Stimulated activated naive CD4-positive, alpha-beta T cell (primary cell): ENCODE results near the gene GRAMD1A.
"Not testable (repeated sequence)": the region's sequence is repeated elsewhere in the genome, so short reads cannot be mapped to it uniquely, and the experiment has no call there.

Experiments
- DNase-seq, 6 experiments: peaks; one replicate each; lab custom pipeline; 2025; lab: John Stamatoyannopoulos, UW

Gene GRAMD1A

GRCh38 chr19:35021016-35021415 is 20.9 kb downstream of the GRAMD1A start:
- DNase-seq: no peak

GRCh38 chr19:35021596-35021995 is 21.5 kb downstream of the GRAMD1A start:
- no peak for DNase-seq

- DNase-seq: no peak
Observed at GRCh38 chr19:35022460-35022859, 22.3 kb downstream of the GRAMD1A start.

DNA sequence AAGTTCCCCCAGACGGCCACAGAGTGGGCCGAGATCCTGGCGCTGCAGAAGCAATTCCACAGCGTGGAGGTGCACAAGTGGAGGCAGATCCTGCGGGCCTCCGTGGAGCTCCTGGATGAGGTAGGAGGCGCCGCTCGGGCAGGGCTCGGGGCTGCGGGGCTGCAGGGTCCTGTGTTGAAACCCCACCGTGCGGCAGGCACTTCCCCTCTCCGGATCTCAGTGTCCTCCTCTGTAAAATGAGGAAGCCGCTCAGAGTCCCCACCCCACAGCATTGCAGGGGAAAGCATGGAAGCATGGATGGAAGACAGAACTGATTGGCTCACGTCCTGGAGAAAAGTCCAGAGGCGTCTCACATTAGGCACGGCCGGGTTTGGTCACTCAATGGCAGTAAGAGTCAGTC is 23.3 kb downstream of the GRAMD1A start:
- no peak for DNase-seq

GRCh38 chr19:35024095-35024494 is 24.0 kb downstream of the GRAMD1A start:
- no peak for DNase-seq

GRCh38 chr19:35025969-35026368 is 25.8 kb downstream of the GRAMD1A start:
- DNase-seq: no peak

DNA sequence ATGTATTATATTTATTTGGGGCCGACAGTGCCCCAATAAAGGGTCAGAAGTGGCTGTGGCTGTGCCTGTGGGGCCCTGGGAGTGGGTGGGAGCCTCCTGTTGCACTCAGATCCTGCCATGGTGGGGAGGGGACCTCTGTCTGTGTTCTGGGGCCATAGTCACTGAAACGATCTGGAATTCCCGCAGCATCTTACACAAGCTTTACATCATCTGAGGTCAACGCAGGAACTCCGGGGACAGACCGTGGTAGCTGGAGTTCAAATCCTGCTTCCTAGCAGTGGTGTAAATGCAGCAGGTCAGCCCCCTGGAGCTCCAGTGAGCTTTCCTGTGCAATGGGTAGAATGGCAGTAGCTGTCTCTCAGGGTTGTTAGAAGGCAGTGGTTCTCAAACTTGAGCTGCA is 26.3 kb downstream of the GRAMD1A start:
- DNase-seq: no peak

DNA sequence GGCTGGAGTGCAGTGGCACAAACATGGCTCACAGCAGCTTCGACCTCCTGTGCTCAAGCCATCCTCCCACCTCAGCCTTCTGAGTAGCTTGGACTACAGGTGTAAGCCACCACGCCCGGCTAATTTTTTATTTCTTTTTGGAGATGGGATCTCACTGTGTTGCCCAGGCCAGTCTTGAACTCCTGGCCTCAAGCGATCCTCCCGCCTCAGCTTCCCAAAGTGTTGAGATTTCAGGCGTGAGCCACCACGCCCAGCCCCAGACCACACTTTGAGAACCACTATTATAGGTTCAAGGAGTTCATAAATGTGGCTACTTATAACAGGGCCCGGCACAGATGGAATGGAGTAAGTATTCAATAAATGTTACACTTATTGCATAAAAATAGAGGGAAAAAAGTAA is 26.9 kb downstream of the GRAMD1A start:
- no peak for DNase-seq

DNA sequence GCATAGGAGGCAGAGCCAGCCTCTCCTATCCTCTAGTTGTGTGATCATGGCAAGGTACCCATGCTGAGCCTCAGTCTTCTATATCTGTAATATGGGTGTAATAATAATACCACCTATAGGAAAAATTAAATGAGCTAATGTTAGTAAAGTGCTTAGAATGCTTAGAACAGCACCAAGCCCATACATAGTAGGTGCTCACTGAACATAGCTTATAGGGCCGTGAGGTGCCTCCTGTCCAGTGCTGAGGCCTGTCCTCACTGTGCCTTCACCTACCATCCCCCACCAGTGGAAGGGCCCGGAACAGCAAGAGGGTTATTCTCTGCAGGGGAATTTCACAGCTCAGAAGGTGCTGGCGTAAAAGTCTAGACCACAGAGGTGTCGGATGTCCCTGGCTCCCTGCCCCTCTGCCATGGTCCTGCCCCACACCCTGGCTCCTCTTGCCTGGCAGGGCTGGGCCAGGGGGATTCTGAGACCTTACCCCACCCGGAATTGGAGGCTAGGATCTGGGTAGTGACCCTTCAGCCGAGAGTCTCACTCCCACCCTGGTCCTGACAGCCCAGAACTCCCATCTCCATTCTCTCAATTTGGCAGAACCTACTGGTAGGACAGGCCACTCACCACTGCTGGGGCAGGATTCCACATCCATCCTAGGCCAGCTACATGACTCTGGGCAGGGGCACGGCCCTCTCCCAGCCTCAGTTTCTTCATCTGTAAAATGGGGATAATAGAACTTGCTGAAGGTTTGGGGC is 27.9 kb downstream of the GRAMD1A start:
- no peak for DNase-seq

DNA sequence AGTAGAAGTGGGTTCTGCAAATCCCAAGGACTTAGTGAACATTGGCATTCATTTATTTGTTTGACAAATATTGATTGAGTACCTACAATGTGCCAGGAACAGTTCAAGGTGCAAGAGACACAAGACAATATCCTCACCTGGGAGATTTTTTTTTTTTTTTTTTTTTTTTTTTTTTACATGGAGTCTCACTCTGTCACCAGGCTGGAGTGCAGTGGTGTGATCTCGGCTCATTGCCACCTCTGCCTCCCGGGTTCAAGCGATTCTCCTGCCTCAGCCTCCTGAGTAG is 28.4 kb downstream of the GRAMD1A start:
- DNase-seq: peak in 1 of 6 experiments; percentile 22

DNA sequence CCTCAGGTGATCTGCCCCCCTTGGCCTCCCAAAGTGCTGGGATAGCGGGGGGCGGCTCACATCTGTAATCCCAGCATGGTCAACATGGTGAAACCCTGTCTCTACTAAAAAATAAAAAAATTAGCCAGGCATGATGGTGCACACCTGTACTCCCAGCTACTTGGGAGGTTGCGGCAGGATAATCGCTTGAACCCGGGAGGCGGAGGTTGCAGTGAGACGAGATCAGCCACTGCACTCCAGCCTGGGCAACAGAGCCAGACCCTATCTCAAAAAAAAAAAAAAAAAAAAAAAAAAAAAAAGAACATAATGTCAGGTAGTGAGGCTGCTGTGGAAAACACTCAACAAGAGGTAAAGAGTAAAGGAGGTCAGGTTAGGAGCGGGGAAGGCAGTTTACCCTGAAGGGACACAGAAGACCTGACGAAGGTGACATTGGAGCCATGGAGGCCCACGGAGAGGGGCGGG is 29.2 kb downstream of the GRAMD1A start:
- DNase-seq: not testable (repeated sequence)

DNA sequence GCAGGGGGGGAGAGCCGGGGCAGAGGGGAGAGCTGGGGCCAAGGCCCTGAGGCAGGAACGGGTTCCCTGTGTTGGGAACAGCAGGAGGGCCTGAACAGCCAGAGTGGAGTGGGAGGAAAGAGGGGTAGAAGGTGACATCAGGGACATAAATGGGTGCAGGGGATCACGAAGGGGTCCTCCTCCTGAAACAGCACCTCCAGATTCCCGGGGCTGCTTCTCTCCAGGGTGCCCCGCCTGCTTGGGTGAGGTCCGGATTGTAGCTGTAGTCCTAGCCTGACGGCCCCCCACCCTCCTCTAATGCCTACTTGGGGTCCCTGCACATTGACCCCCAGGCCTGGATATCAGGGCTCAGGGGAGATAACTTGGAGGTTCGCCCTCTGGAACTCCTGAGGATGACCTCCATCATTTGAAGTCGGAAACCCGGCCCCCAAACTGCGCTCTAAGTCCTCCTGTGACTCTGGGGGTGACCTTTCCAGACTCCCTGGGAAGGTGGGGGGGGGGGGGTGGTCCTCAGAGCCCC is 29.7 kb downstream of the GRAMD1A start:
- peak in 1 of 6 experiments; percentile 22 for DNase-seq

- DNase-seq: peak in 4 of 6 experiments; percentile 18 to 37 (median 29)
Observed at GRCh38 chr19:35030257-35031071, 30.3 kb downstream of the GRAMD1A start, which contains the start of gene SCN1B. TSS of gene SCN1B (plus strand) at chr19:35030470. CDS start at chr19:35030821, 351 bp downstream.

DNA sequence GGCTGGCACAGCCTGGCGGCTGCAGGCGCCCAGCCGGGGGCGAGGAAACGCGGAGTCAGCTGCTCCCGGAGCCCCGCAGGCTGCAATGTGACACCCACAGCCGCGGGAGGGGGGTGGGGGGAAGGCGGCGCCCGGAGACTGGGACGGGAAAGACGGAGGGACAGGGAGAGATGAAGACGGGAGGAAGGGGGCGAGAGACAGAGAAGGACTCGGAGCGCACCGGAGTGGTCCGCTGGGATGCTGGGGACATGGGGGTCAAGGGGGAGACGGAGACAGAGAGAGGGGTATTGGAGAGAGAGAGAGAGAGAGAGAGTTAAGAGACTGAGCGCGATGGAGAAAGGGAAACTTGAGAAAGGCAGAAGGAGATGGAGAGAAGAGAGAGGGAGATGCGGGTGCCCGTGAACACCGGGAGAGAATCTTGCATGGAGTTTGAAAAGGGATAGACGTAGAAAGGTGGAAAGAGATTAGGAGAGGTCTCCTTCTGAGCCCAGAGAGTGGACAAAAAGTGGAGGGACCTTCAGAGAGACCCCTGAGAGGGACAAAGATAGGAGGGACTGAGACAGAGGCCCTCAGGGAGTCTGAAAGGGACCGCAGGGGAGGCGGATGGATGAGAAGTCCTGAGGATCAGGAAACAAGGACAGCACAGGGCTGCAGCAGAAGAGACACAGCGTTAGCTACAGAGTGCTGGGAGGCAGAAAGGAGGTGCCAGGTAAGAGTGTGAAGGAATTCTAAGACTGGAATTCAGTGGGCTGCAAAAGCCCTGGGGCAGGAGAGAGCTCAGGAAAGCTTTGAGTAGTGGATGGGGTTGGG is 31.2 kb downstream of the GRAMD1A start:
- DNase-seq: no peak

DNA sequence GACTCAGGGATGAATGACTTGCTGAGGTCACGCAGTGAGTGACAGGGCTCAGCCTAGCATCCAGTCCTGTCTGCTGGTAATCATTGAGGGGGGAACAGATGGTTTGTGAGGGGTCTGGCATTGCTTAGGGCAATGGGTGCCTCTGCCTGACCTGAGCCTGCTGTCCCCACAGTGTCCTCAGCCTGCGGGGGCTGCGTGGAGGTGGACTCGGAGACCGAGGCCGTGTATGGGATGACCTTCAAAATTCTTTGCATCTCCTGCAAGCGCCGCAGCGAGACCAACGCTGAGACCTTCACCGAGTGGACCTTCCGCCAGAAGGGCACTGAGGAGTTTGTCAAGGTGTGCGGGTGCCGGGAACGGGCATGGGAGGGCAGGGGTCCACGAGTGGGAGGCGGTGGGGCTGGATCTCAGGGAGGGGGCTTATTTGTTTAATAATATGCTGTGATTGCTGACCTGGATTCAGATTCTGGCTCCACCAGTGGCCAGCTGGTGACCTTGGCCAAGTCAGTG is 32.3 kb downstream of the GRAMD1A start:
- no peak for DNase-seq

DNA sequence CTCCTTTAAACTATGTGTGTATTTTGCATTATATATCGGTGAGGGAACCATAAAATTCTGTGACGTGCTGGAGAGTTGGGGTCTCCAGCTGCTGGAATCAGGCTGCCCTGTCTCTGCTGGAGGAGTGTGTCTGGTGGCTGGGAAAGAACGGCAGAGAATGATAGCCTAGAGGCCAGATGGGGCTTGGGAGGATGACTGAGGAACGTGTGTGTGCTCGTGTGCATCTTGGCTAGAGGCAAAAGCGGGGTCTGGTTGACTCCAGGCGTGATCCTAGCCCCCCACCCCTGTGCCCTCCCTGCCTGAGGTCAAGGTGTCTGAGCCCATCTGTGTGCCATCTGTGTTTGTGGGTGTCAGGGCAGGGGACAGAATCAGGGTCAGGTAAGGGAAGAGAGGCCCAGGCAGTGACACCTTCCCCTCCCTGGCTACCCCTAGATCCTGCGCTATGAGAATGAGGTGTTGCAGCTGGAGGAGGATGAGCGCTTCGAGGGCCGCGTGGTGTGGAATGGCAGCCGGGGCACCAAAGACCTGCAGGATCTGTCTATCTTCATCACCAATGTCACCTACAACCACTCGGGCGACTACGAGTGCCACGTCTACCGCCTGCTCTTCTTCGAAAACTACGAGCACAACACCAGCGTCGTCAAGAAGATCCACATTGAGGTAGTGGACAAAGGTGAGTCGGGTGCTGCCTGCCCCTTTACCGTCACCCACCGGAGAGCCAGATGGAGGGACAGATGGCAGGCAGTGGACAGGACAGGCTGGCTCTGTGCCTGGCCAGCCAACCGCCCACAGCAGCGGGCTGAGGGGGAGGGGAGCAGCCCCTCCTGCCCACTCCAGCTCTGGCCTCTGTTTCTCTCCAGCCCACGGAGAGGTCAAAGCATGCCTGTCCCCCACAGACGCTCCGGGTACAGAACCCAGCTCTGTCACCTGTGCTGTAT is 33.2 kb downstream of the GRAMD1A start:
- no peak for DNase-seq

- peak in 1 of 6 experiments; percentile 18 for DNase-seq
Observed at GRCh38 chr19:35034005-35034502, 33.9 kb downstream of the GRAMD1A start.

- no peak for DNase-seq
Observed at GRCh38 chr19:35034588-35035382, 34.7 kb downstream of the GRAMD1A start.

DNA sequence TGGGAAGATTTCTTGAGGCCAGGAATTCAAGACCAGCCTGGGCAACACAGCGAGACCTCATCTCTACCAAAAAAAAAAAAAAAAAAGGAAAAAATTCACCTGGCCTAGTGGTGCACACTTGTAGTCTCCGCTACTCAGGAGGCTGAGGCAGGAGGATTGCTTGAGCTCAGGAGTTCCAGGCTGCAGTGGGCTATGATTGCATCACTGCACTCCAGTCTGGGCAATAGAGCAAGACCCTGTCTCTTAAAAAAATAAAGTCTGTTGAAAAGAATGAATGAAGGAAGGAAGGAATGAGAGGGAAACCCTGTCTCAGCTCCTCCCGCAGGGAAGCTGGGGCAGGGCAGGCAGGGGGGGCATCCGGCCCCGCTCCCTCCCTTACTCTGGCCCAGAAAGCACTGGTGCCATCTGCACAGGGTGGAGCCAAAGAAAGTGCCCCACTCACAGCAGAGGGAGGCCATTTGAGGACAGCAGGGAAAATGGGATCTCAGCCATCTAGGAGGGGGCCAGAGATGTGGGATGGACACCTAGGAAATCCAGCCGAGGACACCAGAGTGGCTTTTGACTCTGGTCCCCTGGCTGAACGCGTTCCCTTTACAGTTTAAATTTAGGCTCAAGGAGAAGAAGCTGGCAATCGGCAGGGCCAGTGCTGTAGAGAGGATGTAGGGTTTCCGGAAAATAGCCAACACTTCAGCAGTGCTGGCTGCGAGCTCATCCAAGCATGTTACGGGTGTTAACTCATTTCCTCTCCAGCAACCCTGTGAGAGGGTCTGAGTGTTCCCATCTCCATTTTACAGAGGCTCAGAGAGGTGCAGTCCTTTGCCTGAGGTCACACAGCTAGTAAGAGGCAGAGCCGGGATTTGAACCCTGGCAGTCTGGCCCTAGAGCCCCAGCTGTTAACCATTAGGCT is 37.8 kb downstream of the GRAMD1A start:
- no peak for DNase-seq
